GM21529 (cell line): ENCODE data around the gene CSRP3.

Experiments used
- ATAC-seq: cut with Tn5 transposase; IDR thresholded peaks from one replicate; pipeline ENCODE4 v1.9.1; 2021; ENCODE audit not compliant: unreplicated experiment

CSRP3 gene

DNA sequence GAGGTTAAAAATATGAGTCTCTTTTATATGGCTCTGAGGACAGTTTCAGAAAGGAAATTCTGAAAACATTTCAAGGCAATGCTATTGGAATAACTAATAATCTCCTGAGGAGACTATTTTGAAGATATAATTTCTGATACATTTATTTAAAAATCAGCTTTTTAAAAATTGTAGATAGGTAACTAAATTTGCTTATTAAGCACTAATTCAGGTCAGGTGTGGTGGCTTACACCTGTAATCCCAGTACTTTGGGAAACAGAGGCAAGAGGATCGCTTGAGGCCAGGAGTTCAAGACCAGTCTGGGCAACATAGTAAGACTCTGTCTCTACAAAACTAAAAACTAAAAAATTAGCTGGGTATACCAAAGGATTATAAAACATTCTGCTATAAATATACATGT lies 67.8 kb downstream of the CSRP3 start:
- ATAC-seq: no peak
